H9 (cell line): ENCODE results near the gene LGALS12. TPM values are rescaled to one million over a fixed set of nuclear protein-coding genes. Genes with fewer than 3 reads are reported as not detected.

Experiments
- DNase-seq: peaks from one replicate; pipeline ENCODE4 v3.0.0-alpha.2; 2017
- H2AFZ ChIP-seq: one replicate; pipeline ENCODE4 v1.6.1; 2013; ENCODE audit warnings: mild to moderate bottlenecking, low read length, control low read depth, moderate library complexity
- H2AK5ac ChIP-seq: 2 replicates; pipeline ENCODE4 v1.6.1; 2013; ENCODE audit warnings: low read length, control low read depth, mixed read lengths; ENCODE audit not compliant: insufficient read length
- H2BK120ac ChIP-seq: one replicate; pipeline ENCODE4 v1.6.1; 2013; ENCODE audit warnings: low read depth, mild to moderate bottlenecking, low read length, control low read depth, inconsistent platforms; ENCODE audit not compliant: poor library complexity, severe bottlenecking
- H2BK12ac ChIP-seq: 2 replicates; pipeline ENCODE4 v1.6.1; 2013; ENCODE audit warnings: low read length, control low read depth, mixed read lengths, low read depth; ENCODE audit not compliant: insufficient read length
- H2BK15ac ChIP-seq: 2 replicates; pipeline ENCODE4 v1.6.1; 2013; ENCODE audit warnings: low read depth, low read length, control low read depth
- H2BK20ac ChIP-seq: one replicate; pipeline ENCODE4 v1.6.1; 2013; ENCODE audit warnings: low read depth, mild to moderate bottlenecking, low read length, control low read depth, inconsistent platforms; ENCODE audit not compliant: poor library complexity, severe bottlenecking
- H2BK5ac ChIP-seq: 2 replicates; pipeline ENCODE4 v1.6.1; 2013; ENCODE audit warnings: low read length, control low read depth, mixed read lengths; ENCODE audit not compliant: insufficient read length
- H3K14ac ChIP-seq: 2 replicates; pipeline ENCODE4 v1.6.1; 2013; ENCODE audit warnings: low read length, control low read depth; ENCODE audit not compliant: insufficient read depth
- H3K18ac ChIP-seq: 2 replicates; pipeline ENCODE4 v1.6.1; 2013; ENCODE audit warnings: low read depth, mild to moderate bottlenecking, mixed read lengths, low read length, control low read depth; ENCODE audit not compliant: insufficient read length
- H3K23ac ChIP-seq: 2 replicates; pipeline ENCODE4 v1.6.1; 2013; ENCODE audit warnings: low read length, control low read depth, mixed read lengths, low read depth; ENCODE audit not compliant: insufficient read length
- H3K23me2 ChIP-seq: 2 replicates; pipeline ENCODE4 v1.6.1; 2013; ENCODE audit warnings: low read depth, mild to moderate bottlenecking, mixed read lengths, low read length, control low read depth; ENCODE audit not compliant: insufficient read length, poor library complexity, severe bottlenecking
- H3K27ac ChIP-seq: 2 replicates; pipeline ENCODE4 v1.5.1; 2013; ENCODE audit warnings: low read length, control low read depth, mixed read lengths, low read depth; ENCODE audit not compliant: insufficient read length
- H3K27me3 ChIP-seq: 2 replicates; pipeline ENCODE4 v1.6.1; 2013; ENCODE audit warnings: low read length, control low read depth, inconsistent platforms; ENCODE audit not compliant: insufficient read depth
- H3K4ac ChIP-seq: 2 replicates; pipeline ENCODE4 v1.6.1; 2013; ENCODE audit warnings: low read depth, mild to moderate bottlenecking, control low read depth, inconsistent platforms, low read length, moderate library complexity
- H3K4me1 ChIP-seq: 2 replicates; pipeline ENCODE4 v1.6.1; 2013; ENCODE audit warnings: low read length, control low read depth, inconsistent platforms; ENCODE audit not compliant: insufficient read depth
- H3K4me2 ChIP-seq: 2 replicates; pipeline ENCODE4 v1.6.1; 2013; ENCODE audit warnings: low read length, control low read depth, mixed read lengths; ENCODE audit not compliant: insufficient read length, insufficient read depth
- H3K56ac ChIP-seq: 2 replicates; pipeline ENCODE4 v1.6.1; 2013; ENCODE audit warnings: low read depth, mild to moderate bottlenecking, mixed read lengths, low read length, control low read depth; ENCODE audit not compliant: insufficient read length
- H3K79me1 ChIP-seq: 2 replicates; pipeline ENCODE4 v1.6.1; 2013; ENCODE audit warnings: low read depth, mild to moderate bottlenecking, moderate library complexity, low read length, control low read depth, inconsistent platforms; ENCODE audit not compliant: insufficient read depth, poor library complexity, severe bottlenecking
- H3K79me2 ChIP-seq: 2 replicates; pipeline ENCODE4 v1.6.1; 2013; ENCODE audit warnings: low read length, control low read depth, inconsistent platforms; ENCODE audit not compliant: insufficient read depth
- H3K9ac ChIP-seq: 2 replicates; pipeline ENCODE4 v1.6.1; 2013; ENCODE audit warnings: low read length, control low read depth, mixed read lengths; ENCODE audit not compliant: insufficient read length; ENCODE audit errors: extremely low read depth
- H3K9me3 ChIP-seq: one replicate; pipeline ENCODE4 v1.6.1; 2013; ENCODE audit warnings: low read depth, low read length, inconsistent platforms; ENCODE audit not compliant: control insufficient read depth
- H3T11ph ChIP-seq: one replicate; pipeline ENCODE4 v1.6.1; 2013; ENCODE audit warnings: mild to moderate bottlenecking, low read length, control low read depth, inconsistent platforms
- H4K20me1 ChIP-seq: one replicate; pipeline ENCODE4 v1.6.1; 2013; ENCODE audit not compliant: control insufficient read depth, insufficient read length, insufficient read depth
- H4K5ac ChIP-seq: 2 replicates; pipeline ENCODE4 v1.6.1; 2013; ENCODE audit warnings: low read depth, mild to moderate bottlenecking, mixed read lengths, low read length, control low read depth; ENCODE audit not compliant: insufficient read length
- H4K8ac ChIP-seq: replicated peaks from 2 replicates; pipeline ENCODE4 v1.6.1; 2013; ENCODE audit warnings: low read length, control low read depth, mixed read lengths, low read depth; ENCODE audit not compliant: insufficient read length
- H4K91ac ChIP-seq: 2 replicates; pipeline ENCODE4 v1.6.1; 2013; ENCODE audit warnings: low read depth, mild to moderate bottlenecking, moderate library complexity, mixed read lengths, low read length, control low read depth; ENCODE audit not compliant: insufficient read length
- H3K27ac Mint-ChIP-seq, 3 experiments: 2 replicates in 2 of 3; 3 replicates in 1 of 3; pipeline ENCODE4 v1.8.0; 2020 to 2021; ENCODE audit warnings: mixed read lengths in 3 of 3, mild to moderate bottlenecking in 1 of 3, moderate library complexity in 1 of 3
- H3K27me3 Mint-ChIP-seq: 2 replicates; pipeline ENCODE4 v1.8.0; 2021; ENCODE audit warnings: low read depth, mild to moderate bottlenecking, moderate library complexity, mixed read lengths
- H3K36me3 Mint-ChIP-seq, 3 experiments: 2 replicates in 2 of 3; 3 replicates in 1 of 3; pipeline ENCODE4 v1.8.0; 2020 to 2021; ENCODE audit warnings: low read depth in 3 of 3, mixed read lengths in 3 of 3; ENCODE audit not compliant: insufficient read depth in 1 of 3
- H3K4me1 Mint-ChIP-seq, 2 experiments: 2 replicates each; pipeline ENCODE4 v1.8.0; 2020; ENCODE audit warnings: mixed read lengths in 2 of 2
- H3K4me3 Mint-ChIP-seq, 2 experiments: 2 replicates in 1 of 2; 3 replicates in 1 of 2; pipeline ENCODE4 v1.8.0; 2020 to 2021; ENCODE audit warnings: mild to moderate bottlenecking in 2 of 2, mixed read lengths in 2 of 2, moderate library complexity in 1 of 2
- H3K9me3 Mint-ChIP-seq, 2 experiments: 2 replicates in 1 of 2; 3 replicates in 1 of 2; pipeline ENCODE4 v1.8.0; 2020; ENCODE audit warnings: mild to moderate bottlenecking in 2 of 2, mixed read lengths in 2 of 2, moderate library complexity in 1 of 2
- WGBS: extraction: QIAGEN DNeasy Blood & Tissue Kit; methylation state at CpG from one replicate; pipeline ENCODE4 v1.1.7; 2013; ENCODE audit warnings: missing lambda C conversion rate, low lambda C conversion rate, mixed read lengths; ENCODE audit not compliant: insufficient read length; ENCODE audit errors: extremely low coverage; 5-methylcytosine and 5-hydroxymethylcytosine counted together
- total RNA-seq: library from RNA; stranded (reverse); gene quantifications from 2 replicates; pipeline ENCODE4 v1.2.1, GENCODE V29; 2021
- TF ChIP-seq, protein P1 (sequence below): fragments of 200-600 bp; sonication (generic); conservative IDR thresholded peaks from 3 replicates; pipeline ENCODE4 v1.8.0; 2021; ENCODE audit warnings: antibody characterized with exemption, mild to moderate bottlenecking

Gene LGALS12
- total RNA-seq, 1 experiment from 2014 or later = 1.9 TPM

DNA sequence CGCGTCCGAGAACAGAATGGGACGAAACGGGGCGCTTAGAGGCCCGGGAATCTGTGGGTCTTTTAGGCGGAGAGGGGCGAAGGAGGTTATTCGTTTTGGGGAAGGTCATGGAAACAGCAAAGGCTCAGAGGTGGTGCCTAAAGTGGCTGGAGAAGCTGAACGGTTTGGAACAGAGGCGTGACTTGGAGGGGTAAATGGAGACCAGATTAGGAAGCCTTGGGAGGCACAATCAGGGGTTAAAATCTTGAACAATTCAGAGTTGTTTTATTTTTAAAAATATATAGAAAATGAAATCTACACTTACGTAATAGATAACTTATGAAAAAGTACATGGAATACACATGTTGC lies 14.7 kb upstream of the LGALS12 start:
- H3K23me2 ChIP-seq = peaks cover 18% of the 10 kb centered on the region
- no peaks in the 10 kb centered on the region for H3K79me1 ChIP-seq
- H3K79me2 ChIP-seq = no peaks in the 10 kb centered on the region
- no peak overlapping the region for H2BK15ac ChIP-seq
- peak overlapping the region in 2 of 3 experiments; percentile 84 to 91; a peak in 4 of 7 replicates for H3K27ac Mint-ChIP-seq
- no peak overlapping the region for H2BK20ac ChIP-seq
- H3K27ac ChIP-seq = no peak overlapping the region
- H2BK5ac ChIP-seq = no peak overlapping the region
- peaks cover 10 to 21% of the 10 kb centered on the region in 2 experiments for H3K9me3 Mint-ChIP-seq
- H3K4me1 ChIP-seq = 0 out of 2 replicates have a peak, but pooled peaks cover 2% of the 10 kb centered on the region
- H4K8ac ChIP-seq = no peak overlapping the region
- H3K4me3 Mint-ChIP-seq = peak overlapping the region; percentile 71 to 82
- TF ChIP-seq, protein P1, sequence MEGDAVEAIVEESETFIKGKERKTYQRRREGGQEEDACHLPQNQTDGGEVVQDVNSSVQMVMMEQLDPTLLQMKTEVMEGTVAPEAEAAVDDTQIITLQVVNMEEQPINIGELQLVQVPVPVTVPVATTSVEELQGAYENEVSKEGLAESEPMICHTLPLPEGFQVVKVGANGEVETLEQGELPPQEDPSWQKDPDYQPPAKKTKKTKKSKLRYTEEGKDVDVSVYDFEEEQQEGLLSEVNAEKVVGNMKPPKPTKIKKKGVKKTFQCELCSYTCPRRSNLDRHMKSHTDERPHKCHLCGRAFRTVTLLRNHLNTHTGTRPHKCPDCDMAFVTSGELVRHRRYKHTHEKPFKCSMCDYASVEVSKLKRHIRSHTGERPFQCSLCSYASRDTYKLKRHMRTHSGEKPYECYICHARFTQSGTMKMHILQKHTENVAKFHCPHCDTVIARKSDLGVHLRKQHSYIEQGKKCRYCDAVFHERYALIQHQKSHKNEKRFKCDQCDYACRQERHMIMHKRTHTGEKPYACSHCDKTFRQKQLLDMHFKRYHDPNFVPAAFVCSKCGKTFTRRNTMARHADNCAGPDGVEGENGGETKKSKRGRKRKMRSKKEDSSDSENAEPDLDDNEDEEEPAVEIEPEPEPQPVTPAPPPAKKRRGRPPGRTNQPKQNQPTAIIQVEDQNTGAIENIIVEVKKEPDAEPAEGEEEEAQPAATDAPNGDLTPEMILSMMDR = no peak
- no peak overlapping the region for H2AK5ac ChIP-seq
- H3K27me3 ChIP-seq = 0 out of 2 replicates have a peak, but pooled peaks cover 2% of the 10 kb centered on the region
- no peak overlapping the region for H3T11ph ChIP-seq
- no peak overlapping the region for H3K23ac ChIP-seq
- no peaks in the 10 kb centered on the region for H3K27me3 Mint-ChIP-seq
- H3K9me3 ChIP-seq = peaks cover 5% of the 10 kb centered on the region
- no peak overlapping the region for H4K5ac ChIP-seq
- no peak overlapping the region for H2AFZ ChIP-seq
- no peak overlapping the region for H3K56ac ChIP-seq
- H4K20me1 ChIP-seq = no peaks in the 10 kb centered on the region
- no peak for DNase-seq
- WGBS = no CpG with 5 or more reads among the region's 13 CpGs
- peaks cover 2 to 25% (median 10%) of the 10 kb centered on the region in 3 experiments; a peak in 5 of 7 replicates for H3K36me3 Mint-ChIP-seq
- peak overlapping the region; percentile 88 for H3K18ac ChIP-seq
- H3K4me2 ChIP-seq = peak overlapping the region; percentile 34
- H3K14ac ChIP-seq = peak overlapping the region; percentile 44; the same call in 1 of the 2 replicates
- peaks cover 36 to 45% of the 10 kb centered on the region in 2 experiments for H3K4me1 Mint-ChIP-seq
- H2BK120ac ChIP-seq = no peak overlapping the region
- peak overlapping the region; percentile 65 for H3K9ac ChIP-seq
- no peak overlapping the region for H2BK12ac ChIP-seq
- H3K4ac ChIP-seq = no peak overlapping the region
- no peak overlapping the region for H4K91ac ChIP-seq
